GM19468 (cell line): ENCODE data around the gene POU4F1.
"Not testable (repeated sequence)": the region's sequence is repeated elsewhere in the genome, so short reads cannot be mapped to it uniquely, and the experiment has no call there.

Source experiments
- ATAC-seq: cut with Tn5 transposase; IDR thresholded peaks from one replicate; pipeline ENCODE4 v1.9.1; 2021; ENCODE audit warnings: mild to moderate bottlenecking, moderate library complexity, moderate number of reproducible peaks; ENCODE audit not compliant: unreplicated experiment; ENCODE audit errors: extremely low read depth

Gene POU4F1, protein sequence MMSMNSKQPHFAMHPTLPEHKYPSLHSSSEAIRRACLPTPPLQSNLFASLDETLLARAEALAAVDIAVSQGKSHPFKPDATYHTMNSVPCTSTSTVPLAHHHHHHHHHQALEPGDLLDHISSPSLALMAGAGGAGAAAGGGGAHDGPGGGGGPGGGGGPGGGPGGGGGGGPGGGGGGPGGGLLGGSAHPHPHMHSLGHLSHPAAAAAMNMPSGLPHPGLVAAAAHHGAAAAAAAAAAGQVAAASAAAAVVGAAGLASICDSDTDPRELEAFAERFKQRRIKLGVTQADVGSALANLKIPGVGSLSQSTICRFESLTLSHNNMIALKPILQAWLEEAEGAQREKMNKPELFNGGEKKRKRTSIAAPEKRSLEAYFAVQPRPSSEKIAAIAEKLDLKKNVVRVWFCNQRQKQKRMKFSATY

GRCh38 chr13:78603240-78603957 lies at the start of gene POU4F1:
TSS of gene POU4F1 (minus strand) at chr13:78603552. CDS start at chr13:78603326, 226 bp downstream.
- ATAC-seq = peak; percentile 43

GRCh38 chr13:78652651-78653050 lies 49.3 kb upstream of the POU4F1 start:
- ATAC-seq = no peak

DNA sequence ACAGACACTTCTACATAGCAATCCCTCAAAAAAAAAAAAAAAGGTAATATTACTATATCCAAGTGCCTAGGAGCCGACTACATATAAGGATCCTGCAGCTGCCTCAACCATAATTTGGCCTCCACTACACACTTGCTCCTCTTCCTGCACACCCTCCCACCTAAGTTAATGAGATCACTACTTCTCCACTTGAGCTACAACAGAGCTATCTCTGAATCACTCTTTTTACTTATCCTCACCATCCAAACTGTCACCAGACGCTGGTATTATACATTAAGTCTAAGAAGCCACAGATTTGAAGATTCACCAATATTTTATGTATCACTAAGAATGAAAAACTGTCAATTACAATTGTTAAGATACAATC lies 47.3 kb upstream of the POU4F1 start:
- no peak for ATAC-seq

- no peak for ATAC-seq
These were observed 46.8 kb upstream of the POU4F1 start for GRCh38 chr13:78649997-78650716.

DNA sequence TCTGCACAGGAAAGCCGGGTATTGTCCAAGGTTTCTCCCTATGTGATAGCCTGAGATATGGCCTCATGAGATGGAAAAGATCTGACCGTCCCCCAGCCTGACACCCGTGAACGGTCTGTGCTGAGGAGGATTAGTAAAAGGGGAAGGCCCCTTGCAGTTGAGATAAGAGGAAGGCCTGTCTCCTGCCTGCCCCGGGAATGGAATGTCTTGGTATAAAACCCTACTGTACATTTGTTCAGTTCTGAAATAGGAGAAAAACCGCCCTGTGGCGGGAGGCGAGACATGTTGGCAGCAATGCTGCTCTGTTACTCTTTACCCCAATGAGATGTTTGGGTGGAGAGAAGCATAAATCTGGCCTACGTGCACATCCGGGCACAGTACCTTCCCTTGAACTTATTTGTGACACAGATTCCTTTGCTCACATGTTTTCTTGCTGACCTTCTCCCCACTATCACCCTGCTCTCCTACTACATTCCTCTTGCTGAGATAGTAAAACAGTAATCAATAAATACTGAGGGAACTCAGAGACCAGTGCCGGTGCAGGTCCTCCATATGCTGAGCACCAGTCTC lies 43.8 kb upstream of the POU4F1 start:
- not testable (repeated sequence) for ATAC-seq

DNA sequence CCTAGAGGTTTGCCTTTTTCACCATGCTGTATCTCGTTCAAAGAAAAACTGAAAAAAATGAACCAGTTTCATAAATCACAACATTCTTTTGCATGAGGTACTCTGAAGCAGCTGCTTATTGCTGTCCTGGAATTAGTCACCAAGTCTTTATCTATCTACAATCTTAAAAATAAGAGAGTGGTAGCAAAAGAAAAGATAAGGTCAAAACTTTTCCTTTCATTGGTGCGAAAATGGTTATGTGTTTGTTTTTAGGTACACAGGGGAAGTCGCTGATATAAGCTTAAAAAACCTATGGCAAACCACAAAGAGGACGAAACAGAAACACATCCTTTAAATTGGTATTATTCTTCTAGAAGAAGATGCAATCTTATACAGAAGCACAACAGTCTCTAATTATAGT lies 34.9 kb upstream of the POU4F1 start:
- ATAC-seq = no peak

DNA sequence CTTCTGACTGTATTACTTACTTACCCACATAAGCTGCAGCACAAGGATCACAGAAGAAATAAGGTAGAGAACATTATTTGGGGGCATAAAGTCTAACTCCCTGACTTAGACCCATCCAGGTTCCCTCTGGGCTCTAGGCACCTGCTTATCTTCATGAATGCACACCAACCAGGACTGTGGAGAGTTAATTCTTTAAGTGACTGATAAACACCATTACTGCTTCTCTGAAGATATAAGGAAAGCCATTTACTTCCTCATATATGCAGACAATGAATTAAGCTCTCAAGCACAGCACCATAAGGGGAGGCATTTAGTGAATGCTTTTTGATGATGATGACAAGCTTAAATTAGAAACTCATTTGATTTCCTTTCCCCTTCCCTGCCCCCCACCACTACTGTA lies 33.1 kb upstream of the POU4F1 start:
- no peak for ATAC-seq

DNA sequence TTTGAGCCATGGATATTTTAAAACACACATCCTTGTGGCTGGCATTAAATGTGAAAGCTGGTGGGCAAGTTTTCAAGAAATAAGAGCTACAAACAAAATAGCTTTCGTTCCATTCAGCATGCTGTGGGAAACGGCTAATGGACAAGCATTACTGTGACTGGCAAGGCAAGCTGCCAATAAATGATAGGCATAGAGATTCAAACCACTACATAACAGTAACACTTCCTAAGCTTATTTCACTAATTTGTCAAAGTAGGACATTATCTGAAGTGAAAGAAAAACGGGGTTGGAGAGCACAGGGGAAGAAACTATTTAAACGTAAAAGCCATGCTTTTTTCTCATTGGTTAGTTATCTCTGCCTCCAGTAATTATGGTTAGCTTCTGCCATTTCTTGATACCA lies 29.6 kb upstream of the POU4F1 start:
- no peak for ATAC-seq

DNA sequence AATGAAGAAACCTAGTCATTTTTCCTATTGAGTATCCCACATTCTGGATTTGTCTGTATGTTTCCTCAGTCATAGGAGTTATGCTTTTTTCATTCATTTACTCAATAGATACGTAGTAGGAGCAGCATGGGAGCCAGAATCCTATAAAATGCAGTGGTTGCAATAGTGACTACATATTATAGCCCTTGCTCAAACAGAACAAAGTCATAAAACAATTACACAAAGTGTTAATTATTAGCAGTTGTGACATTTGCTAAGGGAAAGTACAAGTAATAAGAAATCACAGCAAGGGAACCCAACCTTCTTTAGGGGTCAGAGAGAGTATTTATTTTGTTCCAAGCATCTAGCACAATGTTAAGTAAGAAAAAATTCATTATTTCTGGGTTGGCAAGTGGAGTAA lies 27.7 kb upstream of the POU4F1 start:
- no peak for ATAC-seq

DNA sequence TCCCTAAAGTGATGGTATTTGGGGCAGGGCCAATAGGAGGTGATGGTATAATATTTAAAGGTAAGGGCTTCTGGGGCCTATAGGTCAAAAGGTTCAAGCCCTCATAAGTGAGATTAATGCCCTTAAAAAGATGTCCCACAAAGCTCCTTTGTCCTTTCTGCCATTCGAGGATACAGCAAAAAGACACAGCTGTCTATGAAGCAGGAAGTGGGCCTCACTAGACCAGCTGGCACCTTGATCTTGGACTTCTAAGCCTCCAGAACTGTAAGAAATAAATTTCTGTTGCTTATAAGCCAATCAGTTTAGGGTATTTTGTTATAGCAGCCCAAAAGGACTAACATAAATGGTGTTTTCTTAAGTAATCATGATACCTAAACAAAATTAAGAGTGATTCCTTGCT lies 27.2 kb upstream of the POU4F1 start:
- ATAC-seq = no peak

- no peak for ATAC-seq
These were observed 22.0 kb upstream of the POU4F1 start for GRCh38 chr13:78625384-78625783.

DNA sequence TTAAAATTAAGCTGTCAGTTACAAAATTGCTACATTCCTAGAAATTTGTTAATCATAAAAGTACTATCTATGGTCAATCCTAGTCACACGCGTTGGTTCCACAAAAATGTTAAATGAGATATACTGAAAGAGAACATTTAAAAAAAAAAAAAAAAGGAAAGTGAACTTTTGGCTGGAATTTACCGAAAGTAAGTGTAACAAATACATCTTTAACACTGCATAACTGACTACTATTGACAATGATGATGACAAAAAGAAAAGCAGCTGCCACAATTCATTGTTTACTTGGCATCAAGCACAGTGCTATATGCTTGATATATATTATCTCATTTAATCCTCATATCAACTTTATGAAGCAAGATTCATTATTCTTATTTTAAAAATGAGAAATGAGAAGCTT lies 19.8 kb upstream of the POU4F1 start:
- ATAC-seq = no peak

DNA sequence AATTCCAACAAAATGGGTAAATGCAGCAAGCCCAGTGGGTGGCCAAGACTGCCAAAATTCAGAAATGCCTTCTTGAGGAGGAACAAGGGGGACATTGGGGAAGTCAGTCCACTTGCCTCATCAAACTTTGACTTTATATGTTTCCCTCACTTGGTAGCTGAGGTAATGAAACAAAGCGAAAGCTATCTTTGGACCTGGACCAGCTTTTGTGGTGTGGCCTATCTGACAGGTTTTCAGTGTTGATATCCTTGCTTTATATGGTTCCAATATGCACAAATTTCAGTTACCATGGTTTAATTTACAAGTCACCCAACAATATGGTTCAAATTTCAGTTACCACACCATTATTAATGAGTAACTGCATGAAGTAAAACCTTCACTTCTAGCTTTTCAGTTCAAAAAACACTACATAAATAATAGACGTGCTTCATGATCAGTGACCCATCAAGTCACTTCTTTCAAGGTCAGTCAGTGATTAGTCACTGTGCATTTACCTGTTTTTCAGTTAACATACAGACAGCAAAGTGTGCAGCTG lies 17.7 kb upstream of the POU4F1 start:
- no peak for ATAC-seq

DNA sequence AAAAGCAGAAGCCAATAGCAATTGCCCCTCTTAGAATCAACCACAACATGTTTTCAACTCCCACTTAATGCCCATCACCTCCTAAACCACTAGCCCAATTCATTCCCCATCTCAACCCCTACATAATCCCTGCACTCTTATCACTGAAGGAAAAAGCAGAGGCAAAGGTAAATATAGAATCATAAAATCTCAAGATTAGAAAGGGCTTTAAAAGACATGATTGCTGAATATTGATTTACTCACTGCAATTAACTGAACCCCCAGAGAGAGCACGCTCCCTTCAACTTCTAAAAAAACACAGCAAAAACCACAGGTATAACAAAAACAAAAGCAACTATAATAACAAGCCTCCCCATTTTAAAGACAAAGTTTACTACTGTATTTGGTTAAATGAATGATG lies 15.1 kb upstream of the POU4F1 start:
- ATAC-seq = no peak

DNA sequence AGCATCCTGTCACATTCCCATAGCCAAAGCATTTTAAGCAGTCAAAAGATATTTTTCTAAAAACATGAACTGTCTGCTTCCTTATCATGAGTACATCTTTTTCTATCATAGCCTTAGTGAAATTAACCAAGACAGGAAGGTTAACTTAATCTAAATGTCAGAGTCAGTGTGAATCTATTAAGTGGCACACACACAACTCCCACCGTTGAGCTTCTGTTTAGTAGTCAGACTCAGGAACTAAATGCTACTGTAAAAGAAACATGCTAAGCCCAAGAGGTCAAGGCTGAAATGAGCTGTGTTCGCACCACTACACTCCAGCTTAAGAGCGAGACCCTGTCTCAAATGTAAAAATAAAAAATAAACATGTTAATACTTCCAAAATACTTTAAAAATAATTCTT lies 7.7 kb upstream of the POU4F1 start:
- no peak for ATAC-seq

GRCh38 chr13:78610381-78610883 lies 7.1 kb upstream of the POU4F1 start:
- ATAC-seq = no peak

DNA sequence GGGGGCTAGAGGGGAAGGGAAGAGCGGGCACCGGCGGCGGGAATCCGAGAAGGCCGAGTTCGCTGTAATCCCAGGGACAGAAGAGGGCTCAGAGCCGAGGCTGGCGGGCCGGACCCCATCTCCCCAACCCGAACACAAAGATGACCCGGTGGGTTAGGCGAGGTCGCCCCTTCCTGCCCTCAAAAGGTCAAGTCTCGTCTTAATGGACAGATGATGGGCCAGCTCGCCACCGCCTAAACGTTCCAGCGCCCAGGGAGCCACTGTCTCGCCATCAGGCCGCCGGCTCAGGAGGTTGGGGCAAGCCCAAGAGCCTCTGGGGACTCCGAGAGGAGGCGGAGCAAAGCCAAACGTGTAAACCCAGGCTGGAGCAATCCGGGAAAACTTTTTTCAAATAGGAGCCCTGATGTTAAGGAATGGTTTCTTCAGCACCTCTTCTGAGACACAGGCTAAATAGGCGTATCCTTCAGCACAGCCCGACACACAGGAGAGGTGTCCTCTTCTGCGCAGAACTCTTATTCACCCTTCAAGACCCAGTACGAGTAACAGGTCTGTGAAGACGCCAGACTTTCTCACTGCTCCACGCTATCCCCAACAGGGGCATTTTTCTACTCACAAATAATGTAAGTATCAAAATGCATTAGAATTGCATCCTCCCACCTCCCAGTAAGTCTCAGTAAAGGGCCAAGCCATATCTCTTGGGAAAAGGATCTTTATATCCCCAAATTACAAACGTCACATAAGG lies 6.3 kb upstream of the POU4F1 start:
- no peak for ATAC-seq

DNA sequence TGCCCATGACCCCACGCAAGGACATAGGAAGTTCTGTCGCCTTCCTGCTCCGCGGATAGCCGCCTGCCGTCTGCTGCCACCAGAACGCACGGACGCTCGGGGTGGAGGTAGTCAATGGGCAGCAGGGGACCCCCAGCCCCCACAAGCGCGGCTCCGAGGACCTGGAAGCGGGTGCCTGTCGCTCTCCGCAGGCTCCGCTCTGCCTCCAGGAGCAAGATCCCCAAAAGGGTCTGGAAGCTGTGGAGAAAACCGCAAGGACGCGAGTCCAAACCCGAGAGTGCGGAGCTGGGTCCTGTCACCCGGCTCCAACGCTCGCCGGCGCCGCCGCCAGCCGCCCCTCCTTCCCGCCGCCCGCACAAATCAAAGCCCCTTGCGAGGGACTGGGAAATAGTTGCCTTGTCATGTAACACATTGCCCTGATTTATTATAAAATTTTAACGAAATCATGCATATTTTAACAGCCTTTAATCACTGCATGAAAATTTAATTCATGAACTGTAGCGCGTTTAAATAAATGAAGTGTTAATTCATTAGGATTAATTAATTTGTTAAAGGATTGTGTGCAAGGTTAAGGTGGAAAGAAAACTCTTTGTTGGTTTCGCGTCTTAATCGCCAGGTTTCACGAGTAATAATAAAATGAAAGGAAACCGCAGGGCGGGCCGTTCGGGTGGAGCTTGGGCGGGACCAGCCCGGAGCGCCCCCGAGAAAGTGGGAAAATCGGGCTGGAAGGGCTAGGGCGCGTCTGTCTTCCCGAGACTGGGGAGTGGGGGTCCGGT lies 5.5 kb upstream of the POU4F1 start:
- no peak for ATAC-seq

GRCh38 chr13:78608252-78608687 lies 4.9 kb upstream of the POU4F1 start:
- no peak for ATAC-seq
